Liver (tissue), 9 donors: ENCODE results near the gene M1AP. TPM values are rescaled to one million over a fixed set of nuclear protein-coding genes. Genes with fewer than 3 reads are reported as not detected.

Experiments
- DNase-seq: peaks from one replicate; pipeline ENCODE4 v3.0.0-alpha.2; 2017; ENCODE audit warnings: low spot score
- H3K27ac ChIP-seq, 2 donors: one replicate each; pipeline ENCODE4 v1.7.0; 2013; ENCODE audit warnings: inconsistent platforms in 2 of 2, low read length in 2 of 2, control low read depth in 1 of 2, low read depth in 1 of 2, mild to moderate bottlenecking in 1 of 2
- H3K27me3 ChIP-seq, 4 donors: one replicate each; pipeline versions ENCODE4 v1.6.1 to v1.7.0; 2013; ENCODE audit warnings: low read length in 3 of 4, inconsistent platforms in 1 of 4, mild to moderate bottlenecking in 1 of 4, moderate library complexity in 1 of 4; ENCODE audit not compliant: control insufficient read depth in 4 of 4, insufficient read depth in 4 of 4
- H3K36me3 ChIP-seq, 4 donors: one replicate each; pipeline versions ENCODE4 v1.6.1 to v1.7.0; 2013; ENCODE audit warnings: low read length in 3 of 4, mild to moderate bottlenecking in 3 of 4, low read depth in 1 of 4, moderate library complexity in 1 of 4; ENCODE audit not compliant: control insufficient read depth in 4 of 4, insufficient read depth in 3 of 4
- H3K4me1 ChIP-seq, 4 donors: one replicate each; pipeline versions ENCODE4 v1.6.1 to v1.7.0; 2013; ENCODE audit warnings: low read length in 3 of 4, mild to moderate bottlenecking in 3 of 4, moderate library complexity in 1 of 4; ENCODE audit not compliant: control insufficient read depth in 4 of 4, insufficient read depth in 4 of 4
- H3K4me3 ChIP-seq, 3 donors: one replicate each; pipeline versions ENCODE4 v1.6.1 to v1.7.0; 2013; ENCODE audit warnings: low read length in 3 of 3, control low read depth in 1 of 3, low read depth in 1 of 3, mild to moderate bottlenecking in 1 of 3
- H3K9ac ChIP-seq, 2 donors: one replicate each; pipeline ENCODE4 v1.7.0; 2013; ENCODE audit warnings: low read length in 2 of 2, mild to moderate bottlenecking in 2 of 2, moderate library complexity in 2 of 2, control low read depth in 1 of 2, low read depth in 1 of 2
- H3K9me3 ChIP-seq, 4 donors: one replicate each; pipeline versions ENCODE4 v1.6.1 to v1.7.0; 2013; ENCODE audit warnings: low read length in 3 of 4; ENCODE audit not compliant: control insufficient read depth in 4 of 4
- ATF3 ChIP-seq: IDR thresholded peaks from 2 replicates; pipeline ENCODE4 v1.6.1; 2016; ENCODE audit warnings: antibody characterized with exemption
- CTCF ChIP-seq: fragments of 150-350 bp; IDR thresholded peaks from 2 replicates; pipeline ENCODE4 v1.5.1; 2017; ENCODE audit warnings: improper control_type of control experiment, low read depth, low read length; ENCODE audit not compliant: missing input control
- EGR1 ChIP-seq, 2 donors: IDR thresholded peaks; 2 replicates each; pipeline ENCODE4 v1.6.1; 2016 to 2018; ENCODE audit warnings: antibody characterized with exemption in 2 of 2, low read depth in 2 of 2
- FOXA1 ChIP-seq: IDR thresholded peaks from 2 replicates; pipeline ENCODE4 v1.6.1; 2016; ENCODE audit warnings: antibody characterized with exemption
- FOXA2 ChIP-seq: IDR thresholded peaks from 2 replicates; pipeline ENCODE4 v1.6.1; 2016; ENCODE audit warnings: antibody characterized with exemption
- HNF4A ChIP-seq, 2 donors: conservative IDR thresholded peaks; 2 replicates each; pipeline ENCODE4 v1.6.1; 2016; ENCODE audit warnings: antibody characterized with exemption in 2 of 2, mild to moderate bottlenecking in 2 of 2
- JUND ChIP-seq, 2 donors: IDR thresholded peaks; 2 replicates each; pipeline ENCODE4 v1.6.1; 2016; ENCODE audit warnings: antibody characterized with exemption in 2 of 2
- MAX ChIP-seq: IDR thresholded peaks from 2 replicates; pipeline ENCODE4 v1.6.1; 2016; ENCODE audit warnings: antibody characterized with exemption
- NR2F2 ChIP-seq: IDR thresholded peaks from 2 replicates; pipeline ENCODE4 v1.6.1; 2016; ENCODE audit warnings: antibody characterized with exemption
- RAD21 ChIP-seq, 2 donors: IDR thresholded peaks; 2 replicates each; pipeline ENCODE4 v1.6.1; 2016; ENCODE audit warnings: antibody characterized with exemption in 2 of 2, mild to moderate bottlenecking in 2 of 2
- REST ChIP-seq: IDR thresholded peaks from 2 replicates; pipeline ENCODE4 v1.6.1; 2016; ENCODE audit warnings: antibody characterized with exemption, mild to moderate bottlenecking
- RXRA ChIP-seq, 2 donors: IDR thresholded peaks; 2 replicates each; pipeline ENCODE4 v1.6.1; 2017 to 2018; ENCODE audit warnings: antibody characterized with exemption in 2 of 2, mild to moderate bottlenecking in 1 of 2
- TAF1 ChIP-seq: conservative IDR thresholded peaks from 2 replicates; pipeline ENCODE4 v1.6.1; 2016; ENCODE audit warnings: antibody characterized with exemption, mild to moderate bottlenecking
- YY1 ChIP-seq: IDR thresholded peaks from 2 replicates; pipeline ENCODE4 v1.6.1; 2016; ENCODE audit warnings: antibody characterized with exemption, mild to moderate bottlenecking
- ZBTB33 ChIP-seq: IDR thresholded peaks from 2 replicates; pipeline ENCODE4 v1.6.1; 2016; ENCODE audit warnings: antibody characterized with exemption
- WGBS: extraction: QIAGEN DNeasy Blood & Tissue Kit; methylation state at CpG from one replicate; pipeline ENCODE4 v1.1.7; 2013; 5-methylcytosine and 5-hydroxymethylcytosine counted together
- polyA plus RNA-seq, 2 donors: library from polyadenylated mRNA; stranded (reverse) in 1 of 2; unstranded in 1 of 2; fragments of 200-250 nt in 1 of 2; fragments of >200 nt in 1 of 2; fragmentation: Nextera tagmentation in 1 of 2; extraction: Ambion mirVana in 1 of 2; gene quantifications; one replicate each; pipeline versions ENCODE4 v1.2.1 to v1.2.3, GENCODE V29; 2013 to 2015
- total RNA-seq, 2 donors: library from RNA; depleted of rRNA; stranded (reverse); fragments of >200 nt; gene quantifications; one replicate each; pipeline ENCODE4 v1.2.3, GENCODE V29; 2014
- donor health status: healthy.
- donor health status: healthy.
- donor health status: healthy.
- donor health status: healthy.
- donor health status: healthy.

Gene M1AP
- total and polyA plus RNA-seq, 4 donors: under 0.01 to 0.38 (median 0.08) TPM

- H3K4me3 ChIP-seq: no peak overlapping the region
- no peak for DNase-seq
- H3K9me3 ChIP-seq: no peaks in the 10 kb centered on the region
- WGBS: 67% methylated on average over 4 of the region's 4 CpGs
- H3K27ac ChIP-seq: no peak overlapping the region
- H3K36me3 ChIP-seq: no peaks in the 10 kb centered on the region
- no peaks in the 10 kb centered on the region for H3K4me1 ChIP-seq
- H3K27me3 ChIP-seq: peaks cover 0 to 4% (median under 1%) of the 10 kb centered on the region in 4 donors
- no peak overlapping the region for H3K9ac ChIP-seq
- no peak for TF ChIP-seq NR2F2
- TF ChIP-seq HNF4A (conservative IDR thresholded peaks at IDR 0.05): no peak
- TF ChIP-seq YY1: no peak
- TF ChIP-seq TAF1: no peak
- no peak for TF ChIP-seq ZBTB33
- TF ChIP-seq REST: no peak
- no peak for TF ChIP-seq MAX
- TF ChIP-seq CTCF: no peak
- TF ChIP-seq EGR1 (IDR thresholded peaks at IDR 0.05; ENCODE audit: low read depth in 2 of 2): no peak
- no peak for TF ChIP-seq FOXA2
These were observed 54.0 kb downstream of the M1AP start for GRCh38 chr2:74593826-74594772.

GRCh38 chr2:74588664-74589063 lies 59.5 kb downstream of the M1AP start:
- H3K4me3 ChIP-seq: no peak overlapping the region
- WGBS: 64% methylated on average over 2 of the region's 2 CpGs
- no peak overlapping the region for H3K9ac ChIP-seq
- no peak for TF ChIP-seq CTCF
- no peak for TF ChIP-seq YY1
- TF ChIP-seq RAD21 (IDR thresholded peaks at IDR 0.05): no peak
- TF ChIP-seq RXRA (IDR thresholded peaks at IDR 0.05): no peak
- TF ChIP-seq EGR1 (IDR thresholded peaks at IDR 0.05; ENCODE audit: low read depth in 2 of 2): no peak
- TF ChIP-seq FOXA2: no peak
- no peak for TF ChIP-seq FOXA1
- no peak for TF ChIP-seq ATF3
- TF ChIP-seq HNF4A (conservative IDR thresholded peaks at IDR 0.05): no peak
- TF ChIP-seq JUND (IDR thresholded peaks at IDR 0.05): no peak
- no peak for TF ChIP-seq TAF1
- TF ChIP-seq ZBTB33: no peak
- TF ChIP-seq NR2F2: no peak

More at GRCh38 chr2:74588664-74589063, 59.5 kb downstream of the M1AP start:
- no peaks in the 10 kb centered on the region for H3K36me3 ChIP-seq
- peaks cover 0 to 6% (median under 1%) of the 10 kb centered on the region in 4 donors for H3K27me3 ChIP-seq
- no peak overlapping the region for H3K27ac ChIP-seq
- peaks cover 0 to 3% (median 0%) of the 10 kb centered on the region in 4 donors for H3K4me1 ChIP-seq
- no peaks in the 10 kb centered on the region for H3K9me3 ChIP-seq
- no peak for DNase-seq
